IMR-90 (cell line): ENCODE measurements around the gene OPCML.

Source experiments
- CTCF ChIP-seq: conservative IDR thresholded peaks from 2 replicates; pipeline ENCODE4 v1.5.1; 2012; ENCODE audit warnings: mild to moderate bottlenecking, low read depth, low read length, improper control_type of control experiment
- ELK1 ChIP-seq: fragments of 150-350 bp; IDR thresholded peaks from 2 replicates; pipeline ENCODE4 v1.6.1; 2016; ENCODE audit warnings: low read depth, mild to moderate bottlenecking, low read length, moderate library complexity, borderline replicate concordance
- MAFK ChIP-seq: IDR thresholded peaks from 2 replicates; pipeline ENCODE4 v1.6.1; 2012; ENCODE audit warnings: low read depth, low read length, improper control_type of control experiment
- POLR2A ChIP-seq: IDR thresholded peaks from 2 replicates; pipeline ENCODE4 v1.6.1; 2012; ENCODE audit warnings: mild to moderate bottlenecking, low read depth, low read length
- RAD21 ChIP-seq: IDR thresholded peaks from 2 replicates; pipeline ENCODE4 v1.6.1; 2012; ENCODE audit warnings: low read length, improper control_type of control experiment
- SMC3 ChIP-seq: fragments of 150-350 bp; IDR thresholded peaks from 2 replicates; pipeline ENCODE4 v1.6.1; 2016; ENCODE audit warnings: low read depth, mild to moderate bottlenecking, antibody characterized with exemption, low read length, moderate library complexity
- USF2 ChIP-seq: fragments of 150-350 bp; IDR thresholded peaks from 2 replicates; pipeline ENCODE4 v1.6.1; 2017; ENCODE audit warnings: mild to moderate bottlenecking, antibody characterized with exemption, low read length, low read depth

- TF ChIP-seq POLR2A (no peak), MAFK (0 out of 2 replicates have a peak, but pooled peaks have one; percentile 9), CTCF (no peak), SMC3 (no peak), RAD21 (no peak), ELK1 (no peak), USF2 (no peak)
Observed at GRCh38 chr11:133303262-133303661, 229.0 kb downstream of the OPCML start.
